DMS79 treated with DMSO at 0.1 percent for 48 hours (cell line): ENCODE results near the gene CABP2.
"Not testable (repeated sequence)": the region's sequence is repeated elsewhere in the genome, so short reads cannot be mapped to it uniquely, and the experiment has no call there.

Experiments
- DNase-seq: peaks from one replicate; lab custom pipeline; 2025; lab: John Stamatoyannopoulos, UW

The CABP2 gene

GRCh38 chr11:67476692-67477091, 46.6 kb downstream of the CABP2 start:
- not testable (repeated sequence) for DNase-seq

GRCh38 chr11:67472882-67473281, 50.4 kb downstream of the CABP2 start:
- no peak for DNase-seq

DNA sequence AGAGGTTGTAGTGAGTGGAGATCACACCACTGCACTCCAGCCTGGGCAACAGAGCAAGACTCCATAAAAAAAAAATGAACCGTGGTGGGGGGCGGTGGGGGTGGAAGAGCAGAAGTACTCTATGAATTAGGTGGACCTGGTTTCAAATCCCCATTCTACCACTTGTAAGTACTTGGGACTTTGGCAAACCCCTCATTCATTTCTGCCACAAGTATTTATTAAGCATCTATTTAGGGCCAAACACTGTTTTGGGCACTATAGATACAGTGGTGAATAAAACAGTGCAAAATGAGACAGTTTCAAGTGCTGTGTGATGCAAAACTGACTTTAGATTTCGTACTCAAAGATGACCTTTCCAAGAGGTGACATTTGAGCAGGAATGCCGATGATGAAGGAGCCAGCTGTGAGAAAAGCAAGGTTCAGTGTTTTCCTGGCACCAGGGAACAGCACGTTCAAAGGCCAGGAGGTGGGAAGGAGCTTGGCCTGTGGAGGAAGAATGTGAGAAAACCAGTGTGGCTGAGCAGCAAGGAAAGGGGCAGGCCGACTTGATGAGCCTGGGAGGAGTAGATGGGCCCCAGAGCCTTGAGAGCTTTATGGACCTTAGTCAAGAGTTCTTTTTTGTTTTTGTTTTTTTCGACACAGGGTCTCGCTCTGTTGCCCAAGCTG, 52.8 kb downstream of the CABP2 start:
- DNase-seq: no peak

DNA sequence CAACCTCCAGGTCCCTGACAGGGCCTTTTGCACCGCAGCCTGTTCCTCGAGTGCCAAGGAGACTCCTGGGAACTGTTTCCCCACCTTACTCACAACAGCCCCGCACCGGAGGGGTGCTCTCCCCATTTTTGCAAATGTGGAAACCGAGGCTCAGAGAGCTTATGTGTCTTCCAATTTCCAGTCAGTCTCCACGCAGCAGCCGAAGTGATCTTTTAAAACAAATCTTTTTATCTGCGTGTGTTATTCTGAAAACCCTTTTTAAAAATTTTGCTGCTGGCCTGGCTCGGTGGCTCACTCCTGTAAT, 53.8 kb downstream of the CABP2 start:
- DNase-seq: no peak
